GM19035 (cell line): ENCODE measurements around the gene GZMM.
"Not testable (repeated sequence)": the region's sequence is repeated elsewhere in the genome, so short reads cannot be mapped to it uniquely, and the experiment has no call there.

Source experiments
- ATAC-seq: cut with Tn5 transposase; IDR thresholded peaks from one replicate; pipeline ENCODE4 v1.9.1; 2021; ENCODE audit not compliant: unreplicated experiment

Gene GZMM

DNA sequence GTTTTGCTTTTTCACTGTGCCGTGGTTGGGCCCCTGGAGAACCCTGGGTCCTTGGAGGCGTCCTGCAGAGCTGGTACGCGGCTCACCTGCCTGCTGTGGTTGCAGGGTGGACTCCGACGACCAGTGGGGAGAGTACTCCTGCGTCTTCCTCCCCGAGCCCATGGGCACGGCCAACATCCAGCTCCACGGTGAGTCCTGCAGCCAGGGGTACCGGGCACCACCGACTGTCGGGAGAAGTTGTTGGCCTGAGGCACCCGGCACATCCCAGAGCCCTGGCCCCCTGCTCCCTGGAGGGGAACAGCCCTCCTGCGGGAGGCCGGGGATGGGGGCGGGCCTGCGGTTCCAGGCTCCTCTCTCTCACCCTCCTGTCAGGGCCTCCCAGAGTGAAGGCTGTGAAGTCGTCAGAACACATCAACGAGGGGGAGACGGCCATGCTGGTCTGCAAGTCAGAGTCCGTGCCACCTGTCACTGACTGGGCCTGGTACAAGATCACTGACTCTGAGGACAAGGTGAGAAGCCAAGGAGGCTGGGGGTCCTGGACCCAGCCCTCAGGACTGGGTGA is 36.5 kb downstream of the GZMM start:
- no peak for ATAC-seq

GRCh38 chr19:581399-582111 is 37.7 kb downstream of the GZMM start:
- no peak for ATAC-seq

DNA sequence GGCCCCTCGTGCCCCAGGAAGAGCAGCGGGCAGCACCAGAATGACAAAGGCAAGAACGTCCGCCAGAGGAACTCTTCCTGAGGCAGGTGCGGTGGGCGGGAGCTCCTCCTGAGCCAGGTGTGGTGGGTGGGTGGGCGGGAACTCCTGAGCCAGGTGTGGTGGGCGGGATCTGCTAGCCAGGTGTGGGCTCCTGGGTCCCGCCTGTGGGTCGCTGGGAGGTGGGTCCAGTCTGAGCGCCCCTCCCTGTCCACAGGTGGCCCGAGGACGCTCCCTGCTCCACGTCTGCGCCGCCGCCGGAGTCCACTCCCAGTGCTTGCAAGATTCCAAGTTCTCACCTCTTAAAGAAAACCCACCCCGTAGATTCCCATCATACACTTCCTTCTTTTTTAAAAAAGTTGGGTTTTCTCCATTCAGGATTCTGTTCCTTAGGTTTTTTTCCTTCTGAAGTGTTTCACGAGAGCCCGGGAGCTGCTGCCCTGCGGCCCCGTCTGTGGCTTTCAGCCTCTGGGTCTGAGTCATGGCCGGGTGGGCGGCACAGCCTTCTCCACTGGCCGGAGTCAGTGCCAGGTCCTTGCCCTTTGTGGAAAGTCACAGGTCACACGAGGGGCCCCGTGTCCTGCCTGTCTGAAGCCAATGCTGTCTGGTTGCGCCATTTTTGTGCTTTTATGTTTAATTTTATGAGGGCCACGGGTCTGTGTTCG is 38.8 kb downstream of the GZMM start:
- no peak for ATAC-seq

- no peak for ATAC-seq
Observed at GRCh38 chr19:583198-583967, 39.5 kb downstream of the GZMM start.

GRCh38 chr19:583968-584239 is 40.1 kb downstream of the GZMM start:
- no peak for ATAC-seq

- ATAC-seq, result no peak
Observed at GRCh38 chr19:584240-585001, 40.6 kb downstream of the GZMM start.

GRCh38 chr19:585146-585545 is 41.3 kb downstream of the GZMM start:
- not testable (repeated sequence) for ATAC-seq

DNA sequence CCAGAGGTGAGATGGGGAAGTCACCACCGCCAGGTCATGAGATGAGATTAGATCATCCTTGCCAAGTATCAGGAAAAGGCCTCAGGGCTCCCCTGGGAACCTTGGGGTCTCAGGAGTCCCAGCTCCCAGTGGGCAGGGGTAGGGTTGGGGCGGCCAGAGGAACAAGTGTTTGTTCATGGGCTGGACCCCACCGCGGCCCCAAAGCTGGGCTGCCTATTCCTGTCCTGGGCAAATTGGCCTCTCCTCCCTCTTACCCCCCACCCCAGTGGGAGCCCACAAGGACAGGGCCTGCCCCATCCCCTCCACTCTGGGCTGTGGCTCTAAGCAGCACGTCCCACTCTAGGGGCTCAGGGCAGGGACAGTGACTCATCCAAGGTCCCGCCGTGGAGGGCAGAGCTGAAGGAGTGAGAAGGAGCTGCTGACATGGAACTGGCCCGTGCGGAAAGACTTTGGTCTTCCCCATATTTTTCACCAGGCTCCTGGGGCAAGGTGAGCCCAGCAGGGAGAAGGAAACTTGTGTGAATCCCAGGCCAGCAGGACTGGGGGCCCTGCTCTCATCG is 41.8 kb downstream of the GZMM start:
- ATAC-seq, result no peak

DNA sequence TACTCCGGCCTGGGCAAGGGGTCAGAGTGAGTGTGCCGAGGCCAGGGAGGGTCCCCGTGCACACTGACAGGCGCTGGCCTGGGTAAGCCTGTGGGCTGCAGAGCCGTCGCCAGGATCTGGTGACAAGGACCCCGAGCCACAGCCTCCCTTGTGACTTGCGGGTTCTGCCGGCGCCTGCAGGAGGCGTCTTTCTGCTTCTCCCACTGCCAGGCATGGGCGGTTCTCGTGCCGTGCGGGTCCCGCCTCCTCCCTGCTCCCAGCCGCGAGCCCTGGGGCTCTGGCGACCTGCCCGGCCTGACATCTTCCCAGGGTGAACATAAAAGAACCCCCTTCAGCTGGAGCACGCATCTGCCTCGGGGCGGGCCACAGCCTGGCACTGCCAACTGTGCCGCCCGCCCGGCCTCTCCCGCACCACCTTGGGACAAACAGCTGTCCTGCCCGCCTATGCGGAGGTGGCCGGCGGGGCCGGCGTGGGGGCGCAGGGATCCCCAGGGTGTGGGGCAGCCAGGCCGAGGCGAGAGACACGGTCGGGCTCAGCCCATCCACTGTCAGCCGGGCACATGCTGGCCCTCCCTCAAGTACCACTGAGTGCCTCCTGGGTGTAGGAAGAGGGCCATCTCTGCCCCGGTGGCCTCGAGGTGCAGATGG is 44.4 kb downstream of the GZMM start:
- ATAC-seq, result no peak

DNA sequence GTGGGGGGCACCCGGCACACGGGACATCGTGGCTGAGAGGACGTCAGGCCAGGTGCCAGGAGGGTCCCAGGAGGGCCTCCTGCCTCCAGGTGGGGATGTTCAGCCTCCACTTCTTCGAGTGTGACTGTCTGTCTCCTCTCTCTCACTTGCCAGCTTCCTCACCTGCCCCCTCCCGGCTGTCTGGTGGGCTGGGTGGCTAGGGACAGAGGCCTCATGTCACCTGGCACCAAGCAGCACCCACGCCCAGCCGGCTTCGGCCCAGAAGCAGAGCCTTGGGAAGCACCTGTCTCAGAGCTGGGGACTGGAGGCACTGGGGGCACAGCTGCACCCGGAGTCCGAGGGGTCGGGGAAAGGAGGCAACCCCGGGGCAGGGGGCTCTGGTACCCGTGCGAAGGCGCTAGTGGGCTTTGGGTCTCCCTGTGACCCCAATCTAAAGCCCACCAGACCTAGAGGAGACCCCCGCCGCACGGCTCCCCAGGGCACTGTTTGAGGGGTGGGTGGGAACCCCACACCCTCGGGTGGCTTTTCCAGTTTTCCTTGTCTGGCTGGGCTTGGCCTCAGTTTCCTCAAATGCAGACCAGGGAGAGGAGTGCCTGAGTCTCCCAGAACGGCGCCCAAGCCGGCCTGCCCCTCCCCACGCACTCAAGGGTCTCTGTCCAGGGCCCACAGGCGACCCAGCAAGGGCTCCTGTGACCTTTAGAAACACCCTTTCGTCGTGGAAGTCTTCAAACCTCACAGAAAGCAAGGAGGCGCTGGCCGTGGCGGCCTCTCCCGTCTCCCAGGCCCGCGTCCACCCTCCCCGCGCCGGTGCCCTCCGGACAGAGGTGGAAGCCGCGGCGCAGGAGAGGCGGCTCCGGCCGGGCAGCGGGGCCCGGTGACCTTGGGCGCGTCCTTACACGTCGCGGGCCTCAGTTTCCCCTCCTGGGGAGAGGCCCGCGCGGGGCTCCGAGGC is 45.2 kb downstream of the GZMM start:
- no peak for ATAC-seq

DNA sequence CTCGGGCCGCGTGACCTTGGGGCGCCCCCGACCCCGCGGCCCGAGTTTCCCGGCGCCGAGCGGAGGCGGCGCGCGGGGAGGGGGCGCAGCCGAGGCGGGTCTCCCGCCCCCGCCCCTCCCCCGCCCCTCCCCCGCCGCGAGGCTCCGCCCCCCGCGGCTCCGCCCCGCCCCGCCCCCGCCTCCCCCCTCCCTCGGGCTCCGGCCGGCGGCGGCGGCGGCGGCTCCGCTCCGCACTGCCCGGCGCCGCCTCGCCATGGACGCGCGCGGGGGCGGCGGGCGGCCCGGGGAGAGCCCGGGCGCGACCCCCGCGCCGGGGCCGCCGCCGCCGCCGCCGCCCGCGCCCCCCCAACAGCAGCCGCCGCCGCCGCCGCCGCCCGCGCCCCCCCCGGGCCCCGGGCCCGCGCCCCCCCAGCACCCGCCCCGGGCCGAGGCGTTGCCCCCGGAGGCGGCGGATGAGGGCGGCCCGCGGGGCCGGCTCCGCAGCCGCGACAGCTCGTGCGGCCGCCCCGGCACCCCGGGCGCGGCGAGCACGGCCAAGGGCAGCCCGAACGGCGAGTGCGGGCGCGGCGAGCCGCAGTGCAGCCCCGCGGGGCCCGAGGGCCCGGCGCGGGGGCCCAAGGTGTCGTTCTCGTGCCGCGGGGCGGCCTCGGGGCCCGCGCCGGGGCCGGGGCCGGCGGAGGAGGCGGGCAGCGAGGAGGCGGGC is 46.0 kb downstream of the GZMM start, which contains the start of gene HCN2:
Gene HCN2, plus strand, starts transcription at position 189 of the 703 bp plus-strand sequence. Its CDS starts 65 bp downstream, at position 254.
- no peak for ATAC-seq

DNA sequence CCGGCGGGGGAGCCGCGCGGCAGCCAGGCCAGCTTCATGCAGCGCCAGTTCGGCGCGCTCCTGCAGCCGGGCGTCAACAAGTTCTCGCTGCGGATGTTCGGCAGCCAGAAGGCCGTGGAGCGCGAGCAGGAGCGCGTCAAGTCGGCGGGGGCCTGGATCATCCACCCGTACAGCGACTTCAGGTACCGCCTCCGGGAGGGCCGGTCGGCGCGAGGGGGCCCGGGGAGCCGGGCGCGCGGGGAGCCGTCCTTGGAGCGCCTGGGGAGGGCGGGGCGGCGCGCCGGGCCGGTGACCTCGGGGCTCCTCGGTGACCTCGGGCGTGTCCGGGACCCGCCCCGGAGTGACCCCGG is 46.5 kb downstream of the GZMM start:
- no peak for ATAC-seq

DNA sequence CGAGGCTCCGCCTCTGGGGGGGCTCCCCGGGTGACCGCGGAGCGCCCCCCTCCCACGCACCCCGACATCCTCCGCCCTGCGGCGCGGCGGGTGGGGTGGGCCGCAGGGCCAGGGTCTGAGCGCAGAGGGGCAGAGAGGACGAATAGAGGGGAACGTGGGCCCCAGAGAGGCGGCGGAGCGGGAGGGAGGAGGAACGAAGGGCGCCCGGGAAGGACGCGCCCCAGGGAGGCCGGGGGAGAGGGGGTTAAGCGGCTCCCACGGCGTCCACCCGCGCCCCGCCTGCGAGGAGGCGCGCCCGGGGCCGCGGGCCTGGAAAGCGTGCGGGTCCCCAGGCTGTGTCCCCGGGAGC is 46.9 kb downstream of the GZMM start:
- ATAC-seq, result no peak

DNA sequence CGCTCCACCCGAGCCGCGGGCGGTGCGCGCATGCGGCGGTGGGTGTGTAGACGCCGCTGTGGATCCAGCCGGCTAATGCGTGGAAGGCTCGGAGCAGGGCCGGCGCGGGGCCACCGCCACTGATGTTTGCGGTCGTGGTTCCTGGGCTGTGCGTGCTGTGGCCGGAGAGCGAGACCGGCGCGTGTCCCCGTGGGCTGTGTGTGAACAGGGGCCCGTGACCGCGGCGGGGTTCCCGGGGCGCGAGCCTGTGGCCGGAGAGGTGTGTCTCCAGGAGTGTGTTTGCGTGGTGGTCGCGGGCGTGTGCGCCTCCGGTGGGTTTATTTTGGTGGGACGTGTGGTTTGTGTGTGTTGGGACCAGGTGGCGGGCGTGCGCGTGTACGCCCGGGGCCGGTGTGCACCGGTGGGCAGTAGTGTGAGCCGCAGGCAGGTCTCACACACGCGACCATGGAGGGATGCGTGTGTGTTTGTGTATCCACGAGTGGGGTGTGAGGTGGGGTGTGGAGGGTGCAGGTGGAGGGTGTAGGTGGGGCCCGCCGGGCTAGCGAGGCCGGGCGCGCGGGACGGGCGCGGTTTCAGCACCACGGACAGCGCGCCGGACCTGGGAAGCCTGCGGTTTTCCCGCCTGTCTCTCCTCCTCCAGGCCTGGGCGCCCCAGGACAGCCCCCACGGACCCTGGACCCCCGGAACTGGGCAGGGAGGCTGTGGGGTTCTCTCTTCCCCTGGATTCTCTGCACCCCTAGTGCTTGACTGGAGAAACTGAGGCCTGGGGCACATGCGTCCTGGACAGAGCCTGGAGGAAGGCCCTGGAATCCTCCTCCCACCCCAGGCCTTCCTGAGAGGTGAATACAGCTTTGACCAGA is 47.5 kb downstream of the GZMM start:
- ATAC-seq, result no peak

- no peak for ATAC-seq
Observed at GRCh38 chr19:592101-592500, 48.2 kb downstream of the GZMM start.

DNA sequence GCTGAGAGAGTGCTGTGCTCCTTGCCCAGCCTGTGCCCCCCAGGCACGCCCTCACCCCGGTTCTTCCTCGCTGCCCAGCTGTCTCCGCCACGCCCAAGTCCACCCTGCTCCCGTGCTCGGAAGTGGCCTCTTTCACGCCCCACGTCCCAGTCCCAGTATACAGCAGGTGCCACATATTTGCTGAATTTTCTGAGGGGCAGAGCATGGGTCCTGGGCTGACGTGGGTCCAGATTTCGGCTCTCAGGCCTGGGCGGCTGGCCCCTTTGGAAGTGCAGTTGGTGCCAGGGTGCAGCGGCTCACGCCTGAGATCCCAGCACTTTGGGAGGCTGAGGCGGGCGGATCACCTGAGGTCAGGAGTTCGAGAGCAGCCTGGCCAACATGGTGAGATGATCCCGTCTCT is 49.2 kb downstream of the GZMM start:
- no peak for ATAC-seq

DNA sequence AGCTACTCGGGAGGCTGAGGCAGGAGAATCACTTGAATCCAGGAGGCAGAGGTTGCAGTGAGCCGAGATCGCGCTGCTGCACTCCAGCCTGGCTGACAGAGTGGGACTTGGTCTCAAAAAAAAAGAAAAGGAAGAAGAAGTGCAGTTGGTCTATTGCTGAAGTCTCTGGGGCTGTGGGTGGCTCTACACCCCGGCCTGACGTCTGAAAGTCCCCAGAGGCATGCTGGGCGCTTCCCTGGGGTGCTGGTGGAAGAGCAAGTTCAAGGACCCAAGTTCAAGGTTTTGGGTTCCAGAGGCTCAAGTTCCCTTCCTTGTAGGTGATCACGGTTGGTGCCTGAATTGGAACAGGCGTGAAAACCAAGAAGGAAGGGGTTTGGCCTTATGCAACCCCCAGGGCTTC is 49.7 kb downstream of the GZMM start:
- no peak for ATAC-seq
